ENCODE measurements around the gene KCNN3. TPM values are rescaled to one million over a fixed set of nuclear protein-coding genes. Genes with fewer than 3 reads are reported as not detected.

KCNN3 gene
- total and polyA plus RNA-seq, 7 donors, result 0.23 to 27.7 (median 9.4) TPM

DNA sequence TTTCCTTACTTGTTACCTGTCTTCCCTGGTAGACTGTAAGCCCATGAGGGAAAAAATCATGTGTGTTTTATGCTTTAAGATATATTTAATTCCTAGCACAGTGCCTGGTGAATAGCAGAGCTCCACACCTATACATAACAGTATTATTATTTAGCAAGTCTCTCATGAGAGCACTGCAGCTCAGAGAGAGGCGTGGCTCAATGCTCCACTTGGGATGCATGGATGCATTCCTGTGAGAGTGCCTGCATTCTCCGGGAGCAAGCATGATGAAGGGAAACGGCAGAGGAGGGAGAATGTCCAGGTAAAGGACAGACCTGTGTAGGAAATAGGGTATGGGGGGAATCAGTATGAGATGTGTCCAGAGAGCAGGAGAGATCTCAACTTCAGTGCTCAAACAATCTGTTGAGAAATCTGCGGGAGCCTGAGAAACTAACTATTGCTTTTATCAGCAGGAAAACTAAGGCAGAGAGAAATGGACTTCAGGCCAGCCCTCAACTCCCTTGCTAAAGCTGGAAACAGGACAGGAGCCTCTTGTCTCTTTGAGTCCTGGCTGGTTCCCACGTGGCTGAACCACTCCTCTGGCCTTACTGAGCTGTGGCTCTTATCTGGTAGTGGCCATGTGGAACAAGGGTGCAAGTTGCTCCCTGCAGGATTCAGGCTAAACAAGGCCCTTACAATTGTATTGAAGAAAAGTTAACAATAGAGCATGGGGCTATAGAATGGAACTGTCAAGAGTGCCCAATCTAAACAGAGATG is 113.1 kb downstream of the KCNN3 start:
- peaks cover 0 to 10% (median 8%) of the 10 kb centered on the region in 4 donors for H3K4me1 ChIP-seq
- H3K9me3 ChIP-seq, result no peaks in the 10 kb centered on the region
- H3K4me3 ChIP-seq, result no peak overlapping the region
- peaks cover 0 to 20% (median 8%) of the 10 kb centered on the region in 3 donors for H3K27me3 ChIP-seq
- TF ChIP-seq POLR2A (IDR thresholded peaks at IDR 0.05) (no peak), POLR2AphosphoS5 (IDR thresholded peaks at IDR 0.05) (no peak), EP300 (IDR thresholded peaks at IDR 0.05) (no peak)
- TF ChIP-seq, protein P1, sequence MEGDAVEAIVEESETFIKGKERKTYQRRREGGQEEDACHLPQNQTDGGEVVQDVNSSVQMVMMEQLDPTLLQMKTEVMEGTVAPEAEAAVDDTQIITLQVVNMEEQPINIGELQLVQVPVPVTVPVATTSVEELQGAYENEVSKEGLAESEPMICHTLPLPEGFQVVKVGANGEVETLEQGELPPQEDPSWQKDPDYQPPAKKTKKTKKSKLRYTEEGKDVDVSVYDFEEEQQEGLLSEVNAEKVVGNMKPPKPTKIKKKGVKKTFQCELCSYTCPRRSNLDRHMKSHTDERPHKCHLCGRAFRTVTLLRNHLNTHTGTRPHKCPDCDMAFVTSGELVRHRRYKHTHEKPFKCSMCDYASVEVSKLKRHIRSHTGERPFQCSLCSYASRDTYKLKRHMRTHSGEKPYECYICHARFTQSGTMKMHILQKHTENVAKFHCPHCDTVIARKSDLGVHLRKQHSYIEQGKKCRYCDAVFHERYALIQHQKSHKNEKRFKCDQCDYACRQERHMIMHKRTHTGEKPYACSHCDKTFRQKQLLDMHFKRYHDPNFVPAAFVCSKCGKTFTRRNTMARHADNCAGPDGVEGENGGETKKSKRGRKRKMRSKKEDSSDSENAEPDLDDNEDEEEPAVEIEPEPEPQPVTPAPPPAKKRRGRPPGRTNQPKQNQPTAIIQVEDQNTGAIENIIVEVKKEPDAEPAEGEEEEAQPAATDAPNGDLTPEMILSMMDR (IDR thresholded peaks at IDR 0.05), result no peak
- 83 to 84% methylated on average over 5 of the region's 5 CpGs for WGBS, 2 donors
- no peak overlapping the region for H3K27ac ChIP-seq
- no peaks in the 10 kb centered on the region for H3K36me3 ChIP-seq
- intact Hi-C loops (cut with DNase I), result no loop called here
- DNase-seq, result peak; percentile 54

DNA sequence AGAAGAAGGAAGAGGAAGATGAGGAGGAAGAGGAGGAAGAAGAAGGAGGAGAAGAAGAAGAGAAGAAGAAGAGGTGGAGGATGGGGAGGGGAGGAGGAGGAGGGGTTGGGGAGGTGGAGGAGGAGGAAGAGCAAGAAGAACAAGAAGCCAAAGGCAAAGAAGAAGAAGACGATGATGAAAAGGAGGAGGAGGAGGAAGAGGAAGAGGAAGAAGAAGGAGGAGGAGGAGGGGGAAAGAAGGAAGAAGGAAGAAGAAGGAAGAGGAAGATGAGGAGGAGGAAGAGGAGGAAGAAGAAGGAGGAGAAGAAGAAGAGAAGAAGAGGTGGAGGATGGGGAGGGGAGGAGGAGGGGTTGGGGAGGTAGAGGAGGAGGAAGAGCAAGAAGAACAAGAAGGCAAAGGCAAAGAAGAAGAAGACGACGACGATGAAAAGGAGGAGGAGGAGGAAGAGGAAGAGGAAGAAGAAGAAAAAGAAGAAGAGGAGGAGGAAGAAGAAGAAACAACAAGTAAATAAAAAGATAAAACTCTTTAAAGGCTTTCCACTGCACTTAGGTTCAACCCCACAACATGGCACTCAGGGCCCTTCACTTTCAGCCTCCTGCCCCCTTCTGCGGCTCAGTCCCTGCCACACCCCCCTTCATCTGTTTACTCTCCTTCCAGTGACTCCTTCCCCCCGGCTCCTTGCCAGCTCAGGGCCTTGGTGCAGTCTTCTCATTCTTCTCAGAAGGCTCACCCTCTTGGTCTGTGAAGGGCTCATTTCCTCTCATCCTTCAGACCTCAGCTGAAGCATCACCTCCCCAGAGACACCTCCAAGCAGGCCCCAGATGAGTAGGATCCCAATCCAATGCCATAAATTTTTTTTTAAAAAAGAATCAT is 114.0 kb downstream of the KCNN3 start:
- 56 to 68% methylated on average over 6 of the region's 6 CpGs for WGBS, 2 donors
- H3K9me3 ChIP-seq, result no peaks in the 10 kb centered on the region
- peaks cover 0 to 17% (median 14%) of the 10 kb centered on the region in 4 donors for H3K4me1 ChIP-seq
- TF ChIP-seq POLR2A (IDR thresholded peaks at IDR 0.05) (no peak), POLR2AphosphoS5 (IDR thresholded peaks at IDR 0.05) (no peak)
- no peaks in the 10 kb centered on the region for H3K36me3 ChIP-seq
- peaks cover 0 to 20% (median 8%) of the 10 kb centered on the region in 3 donors for H3K27me3 ChIP-seq
- H3K27ac ChIP-seq, result no peak overlapping the region
- H3K4me3 ChIP-seq, result no peak overlapping the region
- intact Hi-C loops (cut with DNase I), result no loop called here
- peak; percentile 55 for DNase-seq

DNA sequence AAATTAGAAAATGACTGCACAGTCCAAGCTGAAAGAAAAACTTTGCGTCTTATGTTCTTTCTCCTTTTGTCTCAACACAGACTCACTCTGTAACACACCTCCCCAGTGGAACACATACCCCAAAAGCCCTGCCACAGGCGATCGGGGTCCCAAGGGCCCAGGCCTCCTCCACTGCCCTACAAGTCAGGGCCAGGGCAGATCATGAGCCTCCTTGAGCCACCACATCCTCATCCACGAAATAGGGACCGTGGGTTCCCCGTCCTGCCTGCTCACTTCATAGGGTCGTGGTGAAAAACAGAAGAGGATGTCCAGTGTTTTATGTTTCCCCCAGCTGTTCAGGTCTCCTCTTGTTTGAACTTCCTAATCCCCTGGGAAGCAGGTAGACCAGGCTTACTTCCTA is 116.7 kb downstream of the KCNN3 start:
- TF ChIP-seq POLR2A (IDR thresholded peaks at IDR 0.05) (no peak), EP300 (IDR thresholded peaks at IDR 0.05) (no peak), POLR2AphosphoS5 (IDR thresholded peaks at IDR 0.05) (no peak)
- TF ChIP-seq, protein P1 (IDR thresholded peaks at IDR 0.05), result no peak
- H3K27ac ChIP-seq, result peak overlapping the region in 1 of 4 donors; percentile 24
- intact Hi-C loops (cut with DNase I), result no loop called here
- H3K4me1 ChIP-seq, result peaks cover 0 to 20% (median 8%) of the 10 kb centered on the region in 4 donors
- H3K9me3 ChIP-seq, result no peaks in the 10 kb centered on the region
- no peaks in the 10 kb centered on the region for H3K36me3 ChIP-seq
- H3K4me3 ChIP-seq, result no peak overlapping the region
- peaks cover 0 to 2% (median 0%) of the 10 kb centered on the region in 3 donors for H3K27me3 ChIP-seq
- peak; percentile 52 for DNase-seq
- WGBS, 2 donors, result 88% methylated on average over 7 of the region's 7 CpGs

DNA sequence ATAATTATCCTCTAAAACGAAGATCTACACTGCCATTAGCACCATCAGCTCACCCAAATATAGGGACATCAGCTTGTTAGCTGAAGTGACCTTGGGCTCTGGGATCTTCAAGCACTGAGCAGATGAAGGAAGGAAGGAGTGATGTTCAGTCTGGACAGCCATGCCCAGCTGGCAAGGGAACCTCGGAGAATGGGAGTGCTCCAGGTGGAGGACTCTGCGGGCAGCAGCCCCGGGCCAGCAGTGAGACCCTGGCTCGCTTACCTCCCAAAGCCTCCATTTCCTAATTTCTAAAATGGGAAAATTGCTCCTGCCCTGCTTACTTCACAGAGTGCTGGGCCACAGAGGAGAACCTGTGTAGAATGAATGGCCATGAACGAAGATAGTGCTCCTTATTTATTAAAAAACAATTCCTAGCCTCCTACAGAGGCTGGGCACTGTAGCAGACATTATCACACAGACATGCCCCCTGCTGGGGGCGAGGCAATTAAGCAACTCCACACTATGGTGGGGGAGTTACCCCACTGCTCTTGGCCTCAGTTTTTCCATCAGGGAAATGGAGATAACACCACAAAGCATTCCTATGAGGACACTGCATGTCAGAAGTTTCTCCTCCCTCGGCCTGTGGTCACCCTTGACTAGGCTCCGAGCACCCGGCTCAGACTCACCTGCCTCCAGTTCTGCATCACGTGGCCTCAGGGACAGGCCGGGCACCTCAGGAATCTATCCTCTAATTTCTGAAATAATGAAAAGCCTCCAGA is 117.6 kb downstream of the KCNN3 start:
- Histone ChIP-seq H3K36me3 (no peaks in the 10 kb centered on the region), H3K27me3 (peaks cover 0 to 12% (median 0%) of the 10 kb centered on the region in 3 donors), H3K4me1 (peaks cover 0 to 28% (median 12%) of the 10 kb centered on the region in 4 donors), H3K4me3 (no peak overlapping the region), H3K27ac (peak overlapping the region in 2 of 4 donors; percentile 35 to 63), H3K9me3 (no peaks in the 10 kb centered on the region)
- WGBS, 2 donors, result 73 to 86% methylated on average over 12 of the region's 12 CpGs
- no peak for TF ChIP-seq EP300 (IDR thresholded peaks at IDR 0.05)
- peak; percentile 41 for DNase-seq
- intact Hi-C loops (cut with DNase I), result no loop called here

DNA sequence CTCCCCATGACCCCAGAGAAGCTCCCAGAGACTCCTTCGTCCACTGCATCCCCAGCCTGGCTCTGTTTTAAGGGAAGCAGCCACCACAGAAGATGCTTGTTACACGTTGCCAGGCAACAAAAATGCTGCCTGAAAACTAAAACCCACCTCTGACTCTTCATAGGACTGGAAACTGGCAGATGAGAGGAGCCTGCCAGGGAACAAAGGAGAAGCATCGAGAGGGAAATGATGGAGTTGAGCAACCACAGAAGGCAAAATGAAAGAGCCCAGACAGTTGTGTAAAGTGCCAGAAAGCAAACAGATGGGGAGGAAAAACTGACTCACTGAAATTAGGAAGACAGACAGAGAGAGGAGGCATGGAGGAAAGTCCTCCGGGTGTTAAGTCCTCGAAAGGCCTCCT is 118.4 kb downstream of the KCNN3 start:
- peaks cover 0 to 18% (median 0%) of the 10 kb centered on the region in 3 donors for H3K27me3 ChIP-seq
- TF ChIP-seq, protein P1 (IDR thresholded peaks at IDR 0.05), result no peak
- TF ChIP-seq EP300 (IDR thresholded peaks at IDR 0.05) (peak in 2 of 4 donors; percentile 16 to 18), POLR2A (IDR thresholded peaks at IDR 0.05) (no peak), POLR2AphosphoS5 (IDR thresholded peaks at IDR 0.05) (peak; percentile 58 to 84 (median 74))
- H3K36me3 ChIP-seq, result no peaks in the 10 kb centered on the region
- intact Hi-C loops (cut with DNase I), result no loop called here
- H3K9me3 ChIP-seq, result no peaks in the 10 kb centered on the region
- H3K4me1 ChIP-seq, result peaks cover 0 to 35% (median 16%) of the 10 kb centered on the region in 4 donors
- no peak overlapping the region for H3K4me3 ChIP-seq
- H3K27ac ChIP-seq, result peak overlapping the region in 2 of 4 donors; percentile 50 to 63
- 55 to 56% methylated on average over 5 of the region's 5 CpGs for whole genome bisulfite sequencing, 2 donors
- peak; percentile 83 for DNase-seq
